ENCODE data around the gene ZNF444. TPM values are rescaled to one million over a fixed set of nuclear protein-coding genes. Genes with fewer than 3 reads are reported as not detected.
A peak's percentile ranks its signal among the peaks of the same experiment; 100 is the strongest.

ZNF444 gene
- total and polyA plus RNA-seq, 9 of the 15 experiments (the other 6 are each of a cell fraction or from before 2014, with no cell fraction given): 0.39 to 40.0 (median 6.9) TPM

DNA sequence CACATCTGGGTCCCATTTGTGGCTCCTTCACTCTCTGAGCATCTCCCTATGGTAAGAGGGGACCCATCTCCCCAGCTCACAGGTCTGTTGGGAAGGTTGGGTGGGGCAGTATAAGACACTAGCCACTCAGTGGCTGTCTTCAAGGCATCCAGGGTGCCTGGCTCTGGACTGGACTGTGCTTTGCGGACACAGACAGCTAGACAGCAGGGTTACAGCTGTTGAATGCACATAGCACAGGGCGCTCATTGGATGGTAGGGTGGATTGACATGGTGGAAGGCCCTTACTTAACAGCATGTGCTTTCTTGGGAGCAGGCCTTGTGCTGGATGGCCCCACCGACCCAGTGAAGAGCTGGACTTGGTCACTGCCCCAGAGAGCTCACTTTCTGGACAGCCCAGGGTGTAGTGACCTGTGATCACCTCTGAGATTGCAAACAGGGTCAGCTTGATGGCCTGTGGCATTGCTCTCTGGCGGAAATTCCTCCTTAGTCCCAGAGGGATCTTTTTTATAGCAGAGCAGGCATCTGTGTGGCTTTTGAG lies 1.9 kb downstream of the ZNF444 start:
- WGBS (ENCODE audit: insufficient coverage, low coverage, missing lambda C conversion rate): 74% methylated on average over 4 of the region's 4 CpGs
- DNase-seq (ENCODE audit: extremely low read depth in 1 of 4, low spot score in 3 of 4) (no peak), ATAC-seq (no peak), FAIRE-seq (no peak)
- POLR2A ChIA-PET: interaction anchor here (0.6 to 1.3 kb wide), 2 partner anchors 22 to 483 kb away, joined by 3 to 4 read pairs; partner anchors contain the start of gene ZNF787
- Histone ChIP-seq H3K9me3 (replicated peaks; ENCODE audit: control insufficient read depth, insufficient read depth, low read depth, low read length) (no peaks in the 10 kb centered on the region), H4K20me1 (replicated peaks; ENCODE audit: control insufficient read depth, insufficient read depth, low read length) (no peaks in the 10 kb centered on the region), H3K4me1 (replicated peaks in 1 of 2; ENCODE audit: control insufficient read depth in 2 of 2, insufficient read depth in 2 of 2, low read length in 2 of 2) (peaks cover 11 to 18% of the 10 kb centered on the region in 2 experiments), H2AFZ (ENCODE audit: low read depth, low read length) (no peak overlapping the region), H3K9me1 (ENCODE audit: control insufficient read depth, insufficient read depth, low read length) (no peaks in the 10 kb centered on the region), H3K79me2 (ENCODE audit: control insufficient read depth, insufficient read depth, low read length) (peaks cover 41% of the 10 kb centered on the region), H3K36me3 (ENCODE audit: control insufficient read depth, insufficient read depth, low read length) (peaks cover 13% of the 10 kb centered on the region; the same call in 2 of the 3 replicates), H3K4me2 (ENCODE audit: insufficient read depth, low read length) (no peak overlapping the region; the same call in 1 of the 2 replicates), H3K27me3 (ENCODE audit: control insufficient read depth in 2 of 2, insufficient read depth in 2 of 2, low read length in 2 of 2) (no peaks in the 10 kb centered on the region), H3K27ac (ENCODE audit: extremely low read depth, low read depth, low read length) (no peak overlapping the region), H3K9ac (ENCODE audit: insufficient read depth in 1 of 2, low read depth in 2 of 2, low read length in 2 of 2) (0 out of 4 replicates have a peak overlapping the region, but pooled peaks of 1 of the 2 experiments have one; percentile 10), H3K4me3 (no peak overlapping the region)
- in situ Hi-C loops (cut with MboI) (loop anchor here (25.0 kb wide), 1 partner anchor 981 kb away; the partner anchor contains the start of genes DNAAF3 and TNNI3), intact Hi-C loops (cut with micrococcal nuclease) (no loop called here)
- CTCF ChIA-PET (ENCODE audit: low intra/inter-chr PET ratio): no interaction called here
- BruUV-seq (replicated peaks): no TSS peak
- TF ChIP-seq ZNF134 (CRISPR knock-in tag; conservative IDR thresholded peaks at IDR 0.05): no peak
- no peak for TF ChIP-seq ZNF23 (CRISPR knock-in tag; IDR thresholded peaks at IDR 0.05)
- TF ChIP-seq, protein P1, sequence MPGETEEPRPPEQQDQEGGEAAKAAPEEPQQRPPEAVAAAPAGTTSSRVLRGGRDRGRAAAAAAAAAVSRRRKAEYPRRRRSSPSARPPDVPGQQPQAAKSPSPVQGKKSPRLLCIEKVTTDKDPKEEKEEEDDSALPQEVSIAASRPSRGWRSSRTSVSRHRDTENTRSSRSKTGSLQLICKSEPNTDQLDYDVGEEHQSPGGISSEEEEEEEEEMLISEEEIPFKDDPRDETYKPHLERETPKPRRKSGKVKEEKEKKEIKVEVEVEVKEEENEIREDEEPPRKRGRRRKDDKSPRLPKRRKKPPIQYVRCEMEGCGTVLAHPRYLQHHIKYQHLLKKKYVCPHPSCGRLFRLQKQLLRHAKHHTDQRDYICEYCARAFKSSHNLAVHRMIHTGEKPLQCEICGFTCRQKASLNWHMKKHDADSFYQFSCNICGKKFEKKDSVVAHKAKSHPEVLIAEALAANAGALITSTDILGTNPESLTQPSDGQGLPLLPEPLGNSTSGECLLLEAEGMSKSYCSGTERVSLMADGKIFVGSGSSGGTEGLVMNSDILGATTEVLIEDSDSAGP (CRISPR knock-in tag; IDR thresholded peaks at IDR 0.05): no peak
- TF ChIP-seq, protein P2, sequence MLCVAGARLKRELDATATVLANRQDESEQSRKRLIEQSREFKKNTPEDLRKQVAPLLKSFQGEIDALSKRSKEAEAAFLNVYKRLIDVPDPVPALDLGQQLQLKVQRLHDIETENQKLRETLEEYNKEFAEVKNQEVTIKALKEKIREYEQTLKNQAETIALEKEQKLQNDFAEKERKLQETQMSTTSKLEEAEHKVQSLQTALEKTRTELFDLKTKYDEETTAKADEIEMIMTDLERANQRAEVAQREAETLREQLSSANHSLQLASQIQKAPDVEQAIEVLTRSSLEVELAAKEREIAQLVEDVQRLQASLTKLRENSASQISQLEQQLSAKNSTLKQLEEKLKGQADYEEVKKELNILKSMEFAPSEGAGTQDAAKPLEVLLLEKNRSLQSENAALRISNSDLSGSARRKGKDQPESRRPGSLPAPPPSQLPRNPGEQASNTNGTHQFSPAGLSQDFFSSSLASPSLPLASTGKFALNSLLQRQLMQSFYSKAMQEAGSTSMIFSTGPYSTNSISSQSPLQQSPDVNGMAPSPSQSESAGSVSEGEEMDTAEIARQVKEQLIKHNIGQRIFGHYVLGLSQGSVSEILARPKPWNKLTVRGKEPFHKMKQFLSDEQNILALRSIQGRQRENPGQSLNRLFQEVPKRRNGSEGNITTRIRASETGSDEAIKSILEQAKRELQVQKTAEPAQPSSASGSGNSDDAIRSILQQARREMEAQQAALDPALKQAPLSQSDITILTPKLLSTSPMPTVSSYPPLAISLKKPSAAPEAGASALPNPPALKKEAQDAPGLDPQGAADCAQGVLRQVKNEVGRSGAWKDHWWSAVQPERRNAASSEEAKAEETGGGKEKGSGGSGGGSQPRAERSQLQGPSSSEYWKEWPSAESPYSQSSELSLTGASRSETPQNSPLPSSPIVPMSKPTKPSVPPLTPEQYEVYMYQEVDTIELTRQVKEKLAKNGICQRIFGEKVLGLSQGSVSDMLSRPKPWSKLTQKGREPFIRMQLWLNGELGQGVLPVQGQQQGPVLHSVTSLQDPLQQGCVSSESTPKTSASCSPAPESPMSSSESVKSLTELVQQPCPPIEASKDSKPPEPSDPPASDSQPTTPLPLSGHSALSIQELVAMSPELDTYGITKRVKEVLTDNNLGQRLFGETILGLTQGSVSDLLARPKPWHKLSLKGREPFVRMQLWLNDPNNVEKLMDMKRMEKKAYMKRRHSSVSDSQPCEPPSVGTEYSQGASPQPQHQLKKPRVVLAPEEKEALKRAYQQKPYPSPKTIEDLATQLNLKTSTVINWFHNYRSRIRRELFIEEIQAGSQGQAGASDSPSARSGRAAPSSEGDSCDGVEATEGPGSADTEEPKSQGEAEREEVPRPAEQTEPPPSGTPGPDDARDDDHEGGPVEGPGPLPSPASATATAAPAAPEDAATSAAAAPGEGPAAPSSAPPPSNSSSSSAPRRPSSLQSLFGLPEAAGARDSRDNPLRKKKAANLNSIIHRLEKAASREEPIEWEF (CRISPR knock-in tag; IDR thresholded peaks at IDR 0.05): no peak
- no peak for TF ChIP-seq ZBTB8A (IDR thresholded peaks at IDR 0.05; ENCODE audit: partially characterized antibody)
- no peak for TF ChIP-seq SIN3B (IDR thresholded peaks at IDR 0.05; ENCODE audit: low read depth)
- no peak for TF ChIP-seq EP300 (IDR thresholded peaks at IDR 0.05; ENCODE audit: low read length)
- TF ChIP-seq, protein P3, sequence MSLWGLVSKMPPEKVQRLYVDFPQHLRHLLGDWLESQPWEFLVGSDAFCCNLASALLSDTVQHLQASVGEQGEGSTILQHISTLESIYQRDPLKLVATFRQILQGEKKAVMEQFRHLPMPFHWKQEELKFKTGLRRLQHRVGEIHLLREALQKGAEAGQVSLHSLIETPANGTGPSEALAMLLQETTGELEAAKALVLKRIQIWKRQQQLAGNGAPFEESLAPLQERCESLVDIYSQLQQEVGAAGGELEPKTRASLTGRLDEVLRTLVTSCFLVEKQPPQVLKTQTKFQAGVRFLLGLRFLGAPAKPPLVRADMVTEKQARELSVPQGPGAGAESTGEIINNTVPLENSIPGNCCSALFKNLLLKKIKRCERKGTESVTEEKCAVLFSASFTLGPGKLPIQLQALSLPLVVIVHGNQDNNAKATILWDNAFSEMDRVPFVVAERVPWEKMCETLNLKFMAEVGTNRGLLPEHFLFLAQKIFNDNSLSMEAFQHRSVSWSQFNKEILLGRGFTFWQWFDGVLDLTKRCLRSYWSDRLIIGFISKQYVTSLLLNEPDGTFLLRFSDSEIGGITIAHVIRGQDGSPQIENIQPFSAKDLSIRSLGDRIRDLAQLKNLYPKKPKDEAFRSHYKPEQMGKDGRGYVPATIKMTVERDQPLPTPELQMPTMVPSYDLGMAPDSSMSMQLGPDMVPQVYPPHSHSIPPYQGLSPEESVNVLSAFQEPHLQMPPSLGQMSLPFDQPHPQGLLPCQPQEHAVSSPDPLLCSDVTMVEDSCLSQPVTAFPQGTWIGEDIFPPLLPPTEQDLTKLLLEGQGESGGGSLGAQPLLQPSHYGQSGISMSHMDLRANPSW (CRISPR knock-in tag; IDR thresholded peaks at IDR 0.05): no peak
- TF ChIP-seq TAF7 (tag; IDR thresholded peaks at IDR 0.05): no peak
